ENCODE data around the gene MXD1. TPM values are rescaled to one million over a fixed set of nuclear protein-coding genes. Genes with fewer than 3 reads are reported as not detected.

MXD1 gene
- total RNA-seq, 4 donors from 2014 or later = 7.2 to 16.6 (median 8.8) TPM

DNA sequence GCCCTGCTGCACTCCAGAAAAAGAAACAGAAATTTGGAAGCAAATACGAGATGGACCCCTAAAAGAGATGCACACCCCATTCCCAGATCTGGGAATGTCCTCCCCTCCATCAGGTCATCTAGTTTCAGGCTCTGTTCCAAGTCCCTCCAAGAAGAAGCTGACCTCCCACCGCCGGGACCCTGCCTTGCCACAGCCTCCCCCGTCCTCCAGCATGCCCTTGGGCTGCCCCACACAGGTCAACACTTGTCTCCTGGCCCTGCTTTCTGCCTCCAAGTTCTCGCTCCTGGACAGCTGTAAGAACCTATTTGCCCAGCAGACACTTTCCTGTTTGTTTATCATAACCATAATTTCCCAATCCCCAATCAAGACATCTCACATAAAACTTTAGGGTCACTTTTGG, 44.5 kb downstream of the MXD1 start:
- TF ChIP-seq, protein P1, sequence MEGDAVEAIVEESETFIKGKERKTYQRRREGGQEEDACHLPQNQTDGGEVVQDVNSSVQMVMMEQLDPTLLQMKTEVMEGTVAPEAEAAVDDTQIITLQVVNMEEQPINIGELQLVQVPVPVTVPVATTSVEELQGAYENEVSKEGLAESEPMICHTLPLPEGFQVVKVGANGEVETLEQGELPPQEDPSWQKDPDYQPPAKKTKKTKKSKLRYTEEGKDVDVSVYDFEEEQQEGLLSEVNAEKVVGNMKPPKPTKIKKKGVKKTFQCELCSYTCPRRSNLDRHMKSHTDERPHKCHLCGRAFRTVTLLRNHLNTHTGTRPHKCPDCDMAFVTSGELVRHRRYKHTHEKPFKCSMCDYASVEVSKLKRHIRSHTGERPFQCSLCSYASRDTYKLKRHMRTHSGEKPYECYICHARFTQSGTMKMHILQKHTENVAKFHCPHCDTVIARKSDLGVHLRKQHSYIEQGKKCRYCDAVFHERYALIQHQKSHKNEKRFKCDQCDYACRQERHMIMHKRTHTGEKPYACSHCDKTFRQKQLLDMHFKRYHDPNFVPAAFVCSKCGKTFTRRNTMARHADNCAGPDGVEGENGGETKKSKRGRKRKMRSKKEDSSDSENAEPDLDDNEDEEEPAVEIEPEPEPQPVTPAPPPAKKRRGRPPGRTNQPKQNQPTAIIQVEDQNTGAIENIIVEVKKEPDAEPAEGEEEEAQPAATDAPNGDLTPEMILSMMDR (IDR thresholded peaks at IDR 0.05; ENCODE audit: low read depth) = no peak

GRCh38 chr2:69960821-69961220, 45.9 kb downstream of the MXD1 start:
- TF ChIP-seq, protein P1 (IDR thresholded peaks at IDR 0.05; ENCODE audit: low read depth) = no peak

- TF ChIP-seq, protein P1 (IDR thresholded peaks at IDR 0.05; ENCODE audit: low read depth) = no peak
These were observed 46.6 kb downstream of the MXD1 start, which contains the start of gene ASPRV1 for GRCh38 chr2:69961496-69961895. ASPRV1 (minus strand) TSS chr2:69961631; CDS start chr2:69961436, 195 bp downstream.

GRCh38 chr2:69962986-69963730, 48.2 kb downstream of the MXD1 start:
- TF ChIP-seq, protein P1 (IDR thresholded peaks at IDR 0.05; ENCODE audit: low read depth) = no peak

DNA sequence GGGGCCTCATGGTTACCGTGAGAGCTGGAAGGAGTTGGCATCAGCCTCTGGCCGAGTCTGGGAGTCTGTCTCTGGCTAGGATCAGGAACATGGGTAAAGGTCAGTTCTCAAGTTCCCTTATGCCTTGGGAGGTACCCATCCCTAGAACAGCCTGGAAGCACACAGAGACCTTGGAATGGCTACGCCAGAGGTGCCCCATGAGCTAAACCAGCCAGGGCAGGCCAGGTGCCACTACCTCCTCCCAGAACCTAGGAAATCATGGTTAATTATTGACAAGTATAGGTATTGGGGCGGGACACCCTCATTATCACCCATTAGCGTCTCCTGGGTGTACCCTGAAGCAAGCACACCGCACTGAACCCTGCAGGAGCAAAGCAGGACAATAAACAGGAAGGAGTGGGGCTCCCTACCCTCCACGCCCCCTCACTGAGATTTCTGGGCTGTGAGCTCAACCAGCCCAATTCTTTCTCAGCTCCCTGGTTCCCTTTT, 49.5 kb downstream of the MXD1 start:
- TF ChIP-seq, protein P1 (IDR thresholded peaks at IDR 0.05; ENCODE audit: low read depth) = no peak

- TF ChIP-seq, protein P1 (IDR thresholded peaks at IDR 0.05; ENCODE audit: low read depth) = no peak
These were observed 51.0 kb downstream of the MXD1 start for GRCh38 chr2:69965756-69966445.

GRCh38 chr2:69966496-69966895, 51.6 kb downstream of the MXD1 start:
- TF ChIP-seq, protein P1 (IDR thresholded peaks at IDR 0.05; ENCODE audit: low read depth) = no peak

All from subcutaneous adipose tissue (tissue), 4 donors.